ENCODE data around the gene LMBR1. TPM values are rescaled to one million over a fixed set of nuclear protein-coding genes. Genes with fewer than 3 reads are reported as not detected.

Gene LMBR1
- total and polyA plus RNA-seq, 2 of the 13 experiments (the other 11 are each of a cell fraction or from before 2014, with no cell fraction given): 20.9 to 39.6 TPM

DNA sequence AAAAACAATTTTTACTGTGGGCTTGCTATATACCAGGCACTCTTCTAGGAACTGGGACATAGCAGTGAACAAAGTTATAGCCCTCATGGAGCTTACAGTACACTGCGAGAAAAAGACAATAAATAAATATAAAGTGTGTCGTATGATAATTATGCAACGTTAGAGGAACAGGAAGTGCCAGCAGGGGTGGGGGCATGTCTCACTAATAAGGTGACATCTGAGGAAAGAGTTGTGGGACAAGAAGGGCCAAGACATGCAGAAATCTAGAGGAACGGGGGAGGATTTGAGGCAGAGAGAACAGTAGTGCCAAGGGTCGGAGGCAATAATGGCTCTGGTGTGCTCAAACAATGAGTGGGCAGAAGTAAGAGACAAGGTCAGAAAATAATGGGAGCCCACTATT is 52.8 kb downstream of the LMBR1 start (continued):
- TF ChIP-seq, protein P1, sequence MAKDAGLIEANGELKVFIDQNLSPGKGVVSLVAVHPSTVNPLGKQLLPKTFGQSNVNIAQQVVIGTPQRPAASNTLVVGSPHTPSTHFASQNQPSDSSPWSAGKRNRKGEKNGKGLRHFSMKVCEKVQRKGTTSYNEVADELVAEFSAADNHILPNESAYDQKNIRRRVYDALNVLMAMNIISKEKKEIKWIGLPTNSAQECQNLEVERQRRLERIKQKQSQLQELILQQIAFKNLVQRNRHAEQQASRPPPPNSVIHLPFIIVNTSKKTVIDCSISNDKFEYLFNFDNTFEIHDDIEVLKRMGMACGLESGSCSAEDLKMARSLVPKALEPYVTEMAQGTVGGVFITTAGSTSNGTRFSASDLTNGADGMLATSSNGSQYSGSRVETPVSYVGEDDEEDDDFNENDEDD (CRISPR knock-in tag; IDR thresholded peaks at IDR 0.05; ENCODE audit: borderline replicate concordance): no peak
- no peak for TF ChIP-seq IRX3 (CRISPR knock-in tag; IDR thresholded peaks at IDR 0.05; ENCODE audit: borderline replicate concordance, low read depth)
- TF ChIP-seq SOX13 (IDR thresholded peaks at IDR 0.05): no peak
- no peak for TF ChIP-seq SOX13 (CRISPR knock-in tag; conservative IDR thresholded peaks at IDR 0.05 in 1 of 2, IDR thresholded peaks at IDR 0.05 in 1 of 2)
- TF ChIP-seq HNRNPUL1 (IDR thresholded peaks at IDR 0.05; ENCODE audit: low read depth, low read length): no peak

DNA sequence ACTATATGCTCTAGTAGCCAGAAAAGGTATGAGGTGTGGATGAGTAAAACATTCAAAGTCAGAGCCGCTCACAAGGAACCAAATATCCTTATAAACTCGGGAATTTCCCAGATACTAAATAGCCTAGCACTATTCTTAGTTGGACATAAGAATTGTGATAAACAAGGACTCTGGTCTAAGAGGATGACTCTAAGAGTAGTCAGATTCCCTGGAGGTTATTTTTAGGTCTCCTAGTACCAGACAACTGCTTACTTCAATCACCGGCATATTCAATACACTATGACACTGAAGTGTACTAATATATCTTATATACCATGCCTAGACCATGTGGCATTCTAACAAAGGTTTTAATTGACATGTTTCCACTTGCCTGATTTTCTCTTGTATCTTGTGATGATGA is 56.5 kb downstream of the LMBR1 start:
- Histone ChIP-seq H3K27ac (ENCODE audit: extremely low read length, insufficient read depth, low read length) (no peak overlapping the region), H4K20me1 (ENCODE audit: insufficient read depth, low read length) (no peaks in the 10 kb centered on the region), H3K36me3 (replicated peaks in 1 of 2; ENCODE audit: control insufficient read depth in 1 of 2, insufficient read depth in 2 of 2, low read length in 2 of 2) (peaks cover 3 to 15% of the 10 kb centered on the region in 2 experiments; a peak in 4 of 5 replicates), H3K4me3 (replicated peaks in 1 of 3; ENCODE audit: insufficient read depth in 1 of 3, low read depth in 2 of 3, low read length in 3 of 3) (no peak overlapping the region), H3K27me3 (ENCODE audit: control insufficient read depth in 1 of 2, insufficient read depth in 2 of 2, low read length in 2 of 2) (no peaks in the 10 kb centered on the region), H3K79me2 (ENCODE audit: insufficient read depth, low read length) (no peaks in the 10 kb centered on the region), H3K9ac (ENCODE audit: insufficient read depth, low read depth, low read length) (no peak overlapping the region), H2AFZ (ENCODE audit: low read length) (no peak overlapping the region), H3K4me2 (ENCODE audit: low read depth, low read length) (no peak overlapping the region), H3K4me1 (ENCODE audit: insufficient read depth, low read length) (no peaks in the 10 kb centered on the region), H3K9me3 (ENCODE audit: low read length) (no peaks in the 10 kb centered on the region)
- FAIRE-seq (no peak), ATAC-seq (no peak), DNase-seq (ENCODE audit: low spot score) (no peak)
- CTCF ChIA-PET (ENCODE audit: low intra/inter-chr PET ratio, low total read pairs): no interaction called here
- in situ Hi-C loops (cut with HindIII; ENCODE audit: extremely low pct_ligation_motif_present, low pct_unique_long_range_greater_than_20kb): no loop called here
- POLR2A ChIA-PET: no interaction called here
- WGBS (ENCODE audit: low lambda C conversion rate): 95% methylated on average over 3 of the region's 3 CpGs
- BruUV-seq (replicated peaks): no TSS peak
- no peak for TF ChIP-seq GABPB1 (CRISPR knock-in tag; IDR thresholded peaks at IDR 0.05)
- no peak for TF ChIP-seq NFRKB (IDR thresholded peaks at IDR 0.05)
- TF ChIP-seq, protein P2, sequence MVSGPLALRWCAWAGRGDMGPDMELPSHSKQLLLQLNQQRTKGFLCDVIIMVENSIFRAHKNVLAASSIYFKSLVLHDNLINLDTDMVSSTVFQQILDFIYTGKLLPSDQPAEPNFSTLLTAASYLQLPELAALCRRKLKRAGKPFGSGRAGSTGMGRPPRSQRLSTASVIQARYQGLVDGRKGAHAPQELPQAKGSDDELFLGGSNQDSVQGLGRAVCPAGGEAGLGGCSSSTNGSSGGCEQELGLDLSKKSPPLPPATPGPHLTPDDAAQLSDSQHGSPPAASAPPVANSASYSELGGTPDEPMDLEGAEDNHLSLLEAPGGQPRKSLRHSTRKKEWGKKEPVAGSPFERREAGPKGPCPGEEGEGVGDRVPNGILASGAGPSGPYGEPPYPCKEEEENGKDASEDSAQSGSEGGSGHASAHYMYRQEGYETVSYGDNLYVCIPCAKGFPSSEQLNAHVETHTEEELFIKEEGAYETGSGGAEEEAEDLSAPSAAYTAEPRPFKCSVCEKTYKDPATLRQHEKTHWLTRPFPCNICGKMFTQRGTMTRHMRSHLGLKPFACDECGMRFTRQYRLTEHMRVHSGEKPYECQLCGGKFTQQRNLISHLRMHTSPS (CRISPR knock-in tag; IDR thresholded peaks at IDR 0.05; ENCODE audit: low read depth): no peak
- intact Hi-C loops (cut with micrococcal nuclease; ENCODE audit: unreplicated experiment): no loop called here

Data from HepG2 (cell line).